ENCODE measurements around the gene MT1E.
"Not testable (repeated sequence)": the region's sequence is repeated elsewhere in the genome, so short reads cannot be mapped to it uniquely, and the experiment has no call there.

MT1E gene

DNA sequence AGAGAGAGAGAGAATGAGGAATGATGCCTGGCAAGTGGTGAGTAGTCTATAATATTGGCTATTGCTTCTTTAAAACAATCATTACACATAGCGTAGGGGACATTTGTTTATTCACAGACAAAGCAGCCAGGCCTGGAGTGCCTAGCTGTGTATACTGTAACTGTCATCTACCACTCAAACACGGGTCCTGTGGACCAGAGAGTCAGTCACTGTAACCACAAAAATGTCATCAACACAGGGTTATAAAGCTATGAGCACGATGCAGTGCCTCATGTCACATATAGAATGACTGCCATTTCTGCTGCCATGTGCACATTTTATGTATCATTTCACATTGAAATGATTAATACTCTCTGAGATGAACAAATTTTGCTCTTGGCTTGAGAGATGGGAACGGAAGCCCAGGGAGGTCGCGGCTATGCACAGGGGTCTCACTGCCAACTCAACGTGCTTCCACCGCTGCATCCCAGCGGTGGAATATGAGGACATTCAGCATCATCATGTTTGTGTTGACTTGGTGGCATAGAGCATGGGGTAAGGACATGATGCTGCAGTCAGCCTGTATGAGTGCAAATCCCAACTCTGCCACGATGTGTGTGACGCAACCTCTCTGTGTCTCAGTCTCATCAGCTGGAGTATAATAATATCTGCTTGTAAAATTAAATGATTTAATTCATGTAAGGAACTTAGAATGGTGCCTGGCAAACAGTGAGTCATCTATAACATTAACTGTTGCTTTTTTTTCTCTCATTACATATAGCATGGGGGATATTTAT, 47.4 kb downstream of the MT1E start:
- DNase-seq = no peak

DNA sequence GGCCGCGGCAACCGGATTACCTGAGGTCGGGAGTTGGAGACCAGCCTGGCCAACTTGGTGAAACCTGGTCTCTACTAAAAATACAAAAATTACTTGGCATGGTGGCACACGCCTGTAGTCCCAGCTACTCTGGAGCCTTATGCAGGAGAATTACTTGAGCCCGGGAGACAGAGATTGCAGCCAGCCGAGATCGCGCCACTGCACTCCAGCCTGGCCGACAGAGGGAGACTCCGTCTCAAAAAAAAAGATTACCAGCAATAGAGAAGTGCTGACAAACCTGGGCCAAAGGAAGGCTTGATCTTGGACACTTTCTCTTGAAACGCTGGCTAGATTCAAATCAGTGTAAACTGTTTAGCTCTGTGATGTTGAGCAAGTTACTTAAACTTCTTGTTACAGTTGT, 48.3 kb downstream of the MT1E start:
- DNase-seq = no peak

DNA sequence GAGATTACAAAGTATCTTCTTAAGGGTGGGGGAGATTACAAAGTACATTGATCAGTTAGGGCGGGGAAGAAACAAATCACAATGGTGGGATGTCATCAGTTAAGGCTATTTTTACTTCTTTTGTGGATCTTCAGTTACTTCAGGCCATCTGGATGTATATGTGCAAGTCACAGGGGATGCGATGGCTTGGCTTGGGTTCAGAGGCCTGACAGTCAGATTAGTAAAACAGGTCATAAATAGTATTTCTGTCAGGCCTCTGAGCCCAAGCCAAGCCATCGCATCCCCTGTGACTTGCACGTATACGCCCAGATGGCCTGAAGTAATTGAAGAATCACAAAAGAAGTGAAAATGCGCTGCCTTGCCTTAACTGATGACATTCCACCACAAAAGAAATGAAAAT, 49.0 kb downstream of the MT1E start:
- not testable (repeated sequence) for DNase-seq

DNA sequence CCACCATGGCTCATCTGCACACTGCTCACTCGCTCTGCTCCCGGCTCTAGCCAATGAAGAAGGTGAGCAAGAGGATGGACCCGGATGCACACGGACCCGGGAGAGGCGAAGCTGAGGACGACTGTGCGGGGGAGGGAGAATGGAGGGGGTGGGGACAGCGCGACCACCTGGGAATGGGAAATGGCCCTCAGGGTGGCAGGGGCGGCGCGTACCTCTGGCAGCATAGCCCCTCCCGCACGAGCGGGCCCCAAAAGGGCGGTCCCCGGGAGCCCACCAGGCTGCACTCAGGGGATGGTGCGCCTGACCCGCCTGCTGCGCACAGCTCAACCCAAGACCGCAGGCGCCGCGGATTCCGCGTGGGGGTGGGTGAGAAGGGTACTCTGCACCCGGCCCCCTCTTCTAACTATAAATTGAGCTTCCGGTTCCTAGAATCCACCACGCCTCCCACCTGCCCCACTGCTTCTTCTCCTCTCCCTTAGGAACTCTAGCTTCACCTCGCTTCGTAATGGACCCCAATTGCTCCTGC, 50.2 kb downstream of the MT1E start:
- DNase-seq = no peak
